GM21423 (cell line): ENCODE results near the gene PAPPA.

Source experiments
- ATAC-seq: cut with Tn5 transposase; IDR thresholded peaks from one replicate; pipeline ENCODE4 v1.9.1; 2021; ENCODE audit warnings: mild to moderate bottlenecking, moderate library complexity; ENCODE audit not compliant: unreplicated experiment

PAPPA gene

GRCh38 chr9:116181853-116182610 lies 28.4 kb downstream of the PAPPA start:
- ATAC-seq, result no peak

- ATAC-seq, result no peak
These were observed 29.3 kb downstream of the PAPPA start for GRCh38 chr9:116182876-116183275.

GRCh38 chr9:116187570-116188170 lies 34.1 kb downstream of the PAPPA start:
- ATAC-seq, result no peak

GRCh38 chr9:116189683-116190082 lies 36.1 kb downstream of the PAPPA start:
- ATAC-seq, result no peak

GRCh38 chr9:116190637-116191396 lies 37.2 kb downstream of the PAPPA start:
- ATAC-seq, result no peak

- no peak for ATAC-seq
These were observed 38.2 kb downstream of the PAPPA start for GRCh38 chr9:116191576-116192415.

- no peak for ATAC-seq
These were observed 40.0 kb downstream of the PAPPA start for GRCh38 chr9:116193636-116194035.

- no peak for ATAC-seq
These were observed 43.2 kb downstream of the PAPPA start for GRCh38 chr9:116196806-116197205.

GRCh38 chr9:116198344-116198743 lies 44.8 kb downstream of the PAPPA start:
- no peak for ATAC-seq

GRCh38 chr9:116202219-116202912 lies 48.8 kb downstream of the PAPPA start:
- ATAC-seq, result no peak

- no peak for ATAC-seq
These were observed 50.8 kb downstream of the PAPPA start for GRCh38 chr9:116204252-116204882.

GRCh38 chr9:116207371-116208111 lies 54.0 kb downstream of the PAPPA start:
- no peak for ATAC-seq

- no peak for ATAC-seq
These were observed 55.0 kb downstream of the PAPPA start for GRCh38 chr9:116208417-116209232.

- ATAC-seq, result no peak
These were observed 56.0 kb downstream of the PAPPA start for GRCh38 chr9:116209414-116210116.

- no peak for ATAC-seq
These were observed 59.5 kb downstream of the PAPPA start for GRCh38 chr9:116212986-116213692.

GRCh38 chr9:116213693-116214047 lies 60.1 kb downstream of the PAPPA start:
- ATAC-seq, result no peak

GRCh38 chr9:116218399-116218798 lies 64.8 kb downstream of the PAPPA start:
- no peak for ATAC-seq
